A549 (cell line): ENCODE measurements around the gene SCN5A. TPM values are rescaled to one million over a fixed set of nuclear protein-coding genes. Genes with fewer than 3 reads are reported as not detected.

Source experiments
- ATAC-seq, 2 experiments: fragments of 200-7000 bp in 1 of 2; fragments of >200 bp in 1 of 2; cut with Nextera tagmentation in 1 of 2; cut with Tn5 transposase in 1 of 2; 3 replicates each; pipeline versions ENCODE4 v1.8.0 to v1.9.1; 2018 to 2020; ENCODE audit warnings: mild to moderate bottlenecking in 1 of 2, moderate library complexity in 1 of 2
- CTCF ChIA-PET: fragments of 300-600 bp; sonication (Branson Sonifier 250); formaldehyde crosslinking; extraction: SDS; loops from one replicate; lab custom pipeline; 2021; ENCODE audit warnings: antibody characterized with exemption, inconsistent platforms; lab: Yijun Ruan, JAX
- POLR2A ChIA-PET: fragments of 350-600 bp; formaldehyde crosslinking; extraction: SDS; loops from one replicate; lab custom pipeline; 2021; ENCODE audit warnings: antibody characterized with exemption, inconsistent platforms; lab: Yijun Ruan, JAX
- DNase-seq, 2 experiments: peaks; one replicate each; pipeline versions ENCODE4 v3.0.0 to v3.0.0-alpha.2; 2011 to 2016; ENCODE audit warnings: low read depth in 1 of 2, low spot score in 1 of 2
- FAIRE-seq: peaks from 2 replicates; lab custom pipeline; 2011; peaks lifted over from hg19 to GRCh38; lab: Jason Lieb, UNC
- H3K27ac ChIP-seq, 2 experiments: fragments of >200 bp; sonication (Bioruptor Twin); formaldehyde crosslinking; 3 replicates each; pipeline ENCODE4 v1.5.1; 2016 to 2017
- H3K4me1 ChIP-seq: fragments of >200 bp; sonication (Bioruptor Twin); formaldehyde crosslinking; 3 replicates; pipeline ENCODE4 v1.6.1; 2016
- H3K4me2 ChIP-seq: fragments of >200 bp; sonication (Bioruptor Twin); formaldehyde crosslinking; 3 replicates; pipeline ENCODE4 v1.6.1; 2016
- H3K4me3 ChIP-seq: fragments of >200 bp; sonication (Bioruptor Twin); formaldehyde crosslinking; 3 replicates; pipeline ENCODE4 v1.5.1; 2016
- H3K9me3 ChIP-seq: fragments of >200 bp; sonication (Bioruptor Twin); formaldehyde crosslinking; 3 replicates; pipeline ENCODE4 v1.6.1; 2016
- BCL3 ChIP-seq: fragments of >200 bp; sonication (Bioruptor Twin); formaldehyde crosslinking; IDR thresholded peaks from 3 replicates; pipeline ENCODE4 v1.6.1; 2016
- CHD4 ChIP-seq: fragments of 200-600 bp; sonication (generic); IDR thresholded peaks from 2 replicates; pipeline ENCODE4 v1.6.1; 2016; ENCODE audit warnings: antibody characterized with exemption, mild to moderate bottlenecking, borderline replicate concordance
- CTCF ChIP-seq: fragments of >200 bp; sonication (Bioruptor Twin); formaldehyde crosslinking; IDR thresholded peaks from 3 replicates; pipeline ENCODE4 v1.5.1; 2016
- FOSB ChIP-seq: fragments of 250-450 bp; sonication (Bioruptor Pico); IDR thresholded peaks from 2 replicates; pipeline ENCODE4 v1.5.0; 2020; ENCODE audit warnings: mild to moderate bottlenecking, moderate library complexity
- HEYL ChIP-seq: fragments of 250-450 bp; sonication (Bioruptor Pico); IDR thresholded peaks from 2 replicates; pipeline ENCODE4 v1.8.0; 2021; ENCODE audit warnings: mild to moderate bottlenecking, moderate library complexity
- HMGXB4 ChIP-seq: fragments of 250-450 bp; sonication (Bioruptor Pico); IDR thresholded peaks from 2 replicates; pipeline ENCODE4 v1.5.0; 2021; ENCODE audit warnings: mild to moderate bottlenecking, moderate library complexity, borderline replicate concordance
- HOXB13 ChIP-seq: fragments of 250-450 bp; sonication (Bioruptor Pico); IDR thresholded peaks from 2 replicates; pipeline ENCODE4 v1.5.0; 2020; ENCODE audit warnings: low read depth, mild to moderate bottlenecking, moderate library complexity
- JUNB ChIP-seq: fragments of >200 bp; sonication (Bioruptor Twin); formaldehyde crosslinking; IDR thresholded peaks from 2 replicates; pipeline ENCODE4 v1.6.1; 2016
- KDM1A ChIP-seq: fragments of 200-600 bp; sonication (generic); IDR thresholded peaks from 2 replicates; pipeline ENCODE4 v1.6.1; 2016; ENCODE audit warnings: low read depth, mild to moderate bottlenecking
- MAFK ChIP-seq: fragments of 450-650 bp; IDR thresholded peaks from 2 replicates; pipeline ENCODE4 v1.6.1; 2014; ENCODE audit not compliant: partially characterized antibody
- MAZ ChIP-seq: fragments of 150-350 bp; IDR thresholded peaks from 2 replicates; pipeline ENCODE4 v1.6.1; 2014; ENCODE audit warnings: antibody characterized with exemption, low read depth, low read length, borderline replicate concordance
- NR3C1 ChIP-seq: fragments of >200 bp; sonication (Bioruptor Twin); formaldehyde crosslinking; IDR thresholded peaks from 3 replicates; pipeline ENCODE4 v1.6.1; 2017
- RARB ChIP-seq: fragments of 250-450 bp; sonication (Bioruptor Pico); IDR thresholded peaks from 2 replicates; pipeline ENCODE4 v1.8.0; 2021; ENCODE audit warnings: mild to moderate bottlenecking, moderate library complexity
- TFCP2L1 ChIP-seq: fragments of 250-450 bp; sonication (Bioruptor Pico); IDR thresholded peaks from 2 replicates; pipeline ENCODE4 v1.5.0; 2021; ENCODE audit warnings: mild to moderate bottlenecking
- ZNF302 ChIP-seq: fragments of 250-450 bp; sonication (Bioruptor Pico); IDR thresholded peaks from 2 replicates; pipeline ENCODE4 v1.9.0; 2021; ENCODE audit warnings: inconsistent platforms, mild to moderate bottlenecking, moderate library complexity
- WGBS: methylation state at CpG from one replicate; pipeline ENCODE4 v1.1.6; 2017; ENCODE audit errors: missing lambda C conversion rate; 5-methylcytosine and 5-hydroxymethylcytosine counted together
- polyA plus RNA-seq, 4 experiments: library from polyadenylated mRNA; depleted of rRNA in 3 of 4; stranded (reverse); fragments of >200 nt; fragmentation: RNase III in 1 of 4; extraction: RNeasy Plus Mini Kit Qiagen cat#74134 plus additional on column Dnase treatment in 1 of 4; gene quantifications; 2 replicates in 3 of 4; 3 replicates in 1 of 4; pipeline ENCODE4 v1.2.3, GENCODE V29; 2011 to 2017
- TF ChIP-seq, protein P1 (sequence below): fragments of 250-450 bp; sonication (Bioruptor Pico); IDR thresholded peaks from 2 replicates; pipeline ENCODE4 v1.5.0; 2020; ENCODE audit warnings: low read depth, mild to moderate bottlenecking, moderate library complexity

The SCN5A gene
- polyA plus RNA-seq, 2 of the 4 experiments (the other 2 are of a cell fraction), result 0.09 to 0.19 TPM

DNA sequence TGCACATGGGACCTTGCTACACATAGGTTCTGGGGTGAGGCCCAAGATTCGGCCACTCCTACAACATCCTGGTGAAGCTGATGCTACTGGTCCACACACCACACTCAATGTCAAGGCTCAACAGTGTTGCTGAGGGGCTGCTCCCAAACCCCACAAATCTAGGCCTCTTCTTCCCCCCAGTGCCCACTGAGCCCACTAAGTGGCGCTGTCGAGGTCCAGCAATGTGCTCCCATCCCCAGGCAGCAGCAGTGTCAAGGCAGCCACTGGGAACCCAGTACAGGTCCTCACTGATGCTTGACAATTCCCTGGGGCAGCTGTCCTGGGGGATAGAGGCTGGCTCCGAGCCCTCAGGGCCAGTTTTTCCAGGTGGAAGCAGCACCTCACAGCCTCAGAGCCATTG, 21.5 kb downstream of the SCN5A start:
- no peaks in the 10 kb centered on the region for H3K4me1 ChIP-seq
- peak; percentile 55 to 85; a peak in 5 of 6 replicates for ATAC-seq
- no peak for FAIRE-seq
- 15% methylated on average over 4 of the region's 4 CpGs for WGBS
- H3K9me3 ChIP-seq, result no peaks in the 10 kb centered on the region
- CTCF ChIA-PET, result interaction anchor here (0.7 to 1.2 kb wide), 5 partner anchors 15 to 371 kb away, joined by 3 to 6 read pairs (median 5); no protein-coding TSS in a partner anchor
- no peak overlapping the region for H3K4me2 ChIP-seq
- TF ChIP-seq CTCF, result peak; percentile 4; the same call in 1 of the 3 replicates
- no peak for TF ChIP-seq JUNB
- H3K27ac ChIP-seq, result no peak overlapping the region
- POLR2A ChIA-PET, result no interaction called here
- no peak overlapping the region for H3K4me3 ChIP-seq
- peak; percentile 17 to 37 for DNase-seq

GRCh38 chr3:38626171-38626570, 23.3 kb downstream of the SCN5A start:
- no peak for ATAC-seq
- Histone ChIP-seq H3K9me3 (no peaks in the 10 kb centered on the region), H3K4me2 (no peak overlapping the region), H3K4me1 (no peaks in the 10 kb centered on the region), H3K27ac (no peak overlapping the region), H3K4me3 (no peak overlapping the region)
- CTCF ChIA-PET, result interaction anchor here (1.3 to 1.5 kb wide), 2 partner anchors 11 to 25 kb away, joined by 3 to 4 read pairs; no protein-coding TSS in a partner anchor
- TF ChIP-seq BCL3 (no peak), HEYL (CRISPR knock-in tag) (no peak), MAZ (no peak), NR3C1 (no peak), RARB (CRISPR knock-in tag) (no peak), MAFK (no peak), FOSB (CRISPR knock-in tag) (no peak), TFCP2L1 (no peak), HOXB13 (CRISPR knock-in tag) (no peak), KDM1A (no peak), CHD4 (no peak), ZNF302 (CRISPR knock-in tag) (no peak)
- TF ChIP-seq, protein P1, sequence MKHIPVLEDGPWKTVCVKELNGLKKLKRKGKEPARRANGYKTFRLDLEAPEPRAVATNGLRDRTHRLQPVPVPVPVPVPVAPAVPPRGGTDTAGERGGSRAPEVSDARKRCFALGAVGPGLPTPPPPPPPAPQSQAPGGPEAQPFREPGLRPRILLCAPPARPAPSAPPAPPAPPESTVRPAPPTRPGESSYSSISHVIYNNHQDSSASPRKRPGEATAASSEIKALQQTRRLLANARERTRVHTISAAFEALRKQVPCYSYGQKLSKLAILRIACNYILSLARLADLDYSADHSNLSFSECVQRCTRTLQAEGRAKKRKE (CRISPR knock-in tag), result no peak
- FAIRE-seq, result no peak
- no peak for DNase-seq
- POLR2A ChIA-PET, result no interaction called here
- 28% methylated on average over 4 of the region's 5 CpGs for WGBS

GRCh38 chr3:38623539-38623938, 25.9 kb downstream of the SCN5A start:
- no peak overlapping the region for H3K4me2 ChIP-seq
- WGBS, result 77% methylated on average over 10 of the region's 10 CpGs
- ChIA-PET POLR2A (no interaction called here), CTCF (interaction anchor here (1.8 kb wide), 1 partner anchor 8 kb away, joined by 4 read pairs; no protein-coding TSS in a partner anchor)
- FAIRE-seq (no peak), ATAC-seq (peak in 1 of 2 experiments; percentile 56; a peak in 3 of 6 replicates), DNase-seq (no peak)
- H3K27ac ChIP-seq, result no peak overlapping the region
- H3K4me1 ChIP-seq, result no peaks in the 10 kb centered on the region
- H3K9me3 ChIP-seq, result no peaks in the 10 kb centered on the region
- no peak for TF ChIP-seq HMGXB4 (CRISPR knock-in tag)
- TF ChIP-seq, all 56 proteins: peak for 0
- no peak overlapping the region for H3K4me3 ChIP-seq
